ENCODE data around the gene CAPN12. TPM values are rescaled to one million over a fixed set of nuclear protein-coding genes. Genes with fewer than 3 reads are reported as not detected.

The CAPN12 gene
- polyA plus RNA-seq, 4 donors: 2.4 to 46.2 (median 14.4) TPM

DNA sequence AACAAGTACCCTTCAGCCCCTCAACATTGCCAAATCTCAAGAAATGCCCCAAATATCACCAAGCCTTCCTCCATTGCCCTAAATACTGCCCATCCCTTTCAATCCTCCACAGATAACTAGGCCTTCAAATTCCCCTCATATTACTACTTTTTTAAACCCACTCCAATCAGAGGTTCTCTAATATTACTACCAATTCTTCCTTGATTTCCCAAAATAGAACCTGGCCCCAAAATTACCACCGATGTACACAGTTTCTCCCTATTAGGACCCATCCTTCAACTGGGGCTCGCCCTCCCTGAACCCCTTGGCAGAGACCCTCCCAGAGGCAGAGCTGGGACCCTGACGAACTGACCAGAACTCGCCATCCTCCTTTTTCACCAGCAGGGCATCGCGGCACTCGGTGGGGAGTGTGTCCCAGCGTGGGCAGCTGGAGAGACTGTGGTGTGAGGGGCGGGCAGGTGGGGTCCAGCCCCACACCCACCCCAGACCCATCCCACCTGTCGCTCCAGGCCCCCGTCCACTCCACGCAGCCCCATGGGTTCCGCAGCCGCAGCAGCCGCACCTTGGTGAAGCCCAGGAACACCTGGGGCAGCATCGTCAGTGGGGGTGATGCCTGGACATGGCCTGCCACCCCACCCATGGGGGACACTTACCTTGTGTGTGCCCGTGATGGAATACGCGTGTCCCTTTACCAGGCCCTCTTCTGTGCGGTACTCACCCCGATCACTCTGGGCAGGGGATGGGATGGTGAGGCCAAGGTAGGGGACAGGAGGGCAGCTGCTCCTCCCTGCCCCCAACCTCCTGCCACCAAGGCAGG, 6.1 kb downstream of the CAPN12 start:
- 96 to 98% (median 97%) methylated on average over 21 of the region's 21 CpGs for WGBS, 3 donors
- no peak for DNase-seq
- no peak overlapping the region for H3K4me3 ChIP-seq (ENCODE audit: low read depth in 1 of 3, low read length in 3 of 3)
- H3K27me3 ChIP-seq (ENCODE audit: control insufficient read depth in 3 of 3, insufficient read depth in 3 of 3, low read length in 3 of 3): no peaks in the 10 kb centered on the region
- H3K9me3 ChIP-seq (ENCODE audit: control insufficient read depth in 2 of 2, insufficient read depth in 1 of 2, low read depth in 1 of 2, low read length in 1 of 2): no peaks in the 10 kb centered on the region
- FAIRE-seq: no peak
- H3K27ac ChIP-seq (ENCODE audit: low read depth in 1 of 3, low read length in 2 of 3): no peak overlapping the region
- peaks cover 0 to 27% (median 4%) of the 10 kb centered on the region in 3 donors for H3K4me1 ChIP-seq (ENCODE audit: control insufficient read depth in 3 of 3, insufficient read depth in 2 of 3, low read depth in 1 of 3, low read length in 2 of 3)
- peaks cover 0 to 26% (median 0%) of the 10 kb centered on the region in 3 donors for H3K36me3 ChIP-seq (ENCODE audit: control insufficient read depth in 3 of 3, insufficient read depth in 2 of 3, low read depth in 1 of 3, low read length in 3 of 3)

DNA sequence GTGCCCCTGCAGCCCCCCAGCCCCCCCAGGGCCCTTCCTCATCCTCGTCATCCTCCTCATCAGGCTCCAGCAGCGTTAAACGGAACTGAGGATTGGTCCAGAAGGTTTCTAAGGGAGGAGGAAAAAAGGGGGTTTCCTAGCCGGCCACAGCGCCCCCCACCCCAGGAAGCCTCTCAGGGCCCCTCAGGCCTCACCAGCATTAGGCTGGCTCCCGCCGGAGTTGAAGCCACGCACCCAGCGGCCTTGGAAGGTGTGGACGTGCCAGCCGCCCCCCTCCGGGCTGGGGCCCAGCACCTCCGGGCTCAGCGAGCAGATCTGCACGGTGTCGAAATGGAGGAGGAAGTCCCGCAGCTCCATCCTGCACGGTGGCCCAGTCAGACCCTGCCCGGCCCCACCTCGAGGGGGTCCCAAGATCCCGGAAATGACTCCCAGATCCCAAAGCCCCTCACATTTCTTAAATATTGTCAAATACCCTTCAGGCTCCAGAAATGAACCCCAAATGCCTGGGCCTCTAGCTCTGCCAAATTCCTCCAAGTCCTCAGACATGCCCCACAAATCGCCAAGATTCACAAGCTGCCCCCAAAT, 6.9 kb downstream of the CAPN12 start:
- Histone ChIP-seq H3K27ac (ENCODE audit: low read depth in 1 of 3, low read length in 2 of 3) (no peak overlapping the region), H3K4me3 (ENCODE audit: low read depth in 1 of 3, low read length in 3 of 3) (peak overlapping the region in 1 of 3 donors; percentile 12), H3K36me3 (ENCODE audit: control insufficient read depth in 3 of 3, insufficient read depth in 2 of 3, low read depth in 1 of 3, low read length in 3 of 3) (peaks cover 0 to 34% (median 0%) of the 10 kb centered on the region in 3 donors), H3K27me3 (ENCODE audit: control insufficient read depth in 3 of 3, insufficient read depth in 3 of 3, low read length in 3 of 3) (no peaks in the 10 kb centered on the region), H3K9me3 (ENCODE audit: control insufficient read depth in 2 of 2, insufficient read depth in 1 of 2, low read depth in 1 of 2, low read length in 1 of 2) (no peaks in the 10 kb centered on the region), H3K4me1 (ENCODE audit: control insufficient read depth in 3 of 3, insufficient read depth in 2 of 3, low read depth in 1 of 3, low read length in 2 of 3) (peaks cover 0 to 28% (median 4%) of the 10 kb centered on the region in 3 donors)
- FAIRE-seq: no peak
- peak in 1 of 2 donors; percentile 17 for DNase-seq
- WGBS, 3 donors: 53 to 61% (median 56%) methylated on average over 22 of the region's 22 CpGs

DNA sequence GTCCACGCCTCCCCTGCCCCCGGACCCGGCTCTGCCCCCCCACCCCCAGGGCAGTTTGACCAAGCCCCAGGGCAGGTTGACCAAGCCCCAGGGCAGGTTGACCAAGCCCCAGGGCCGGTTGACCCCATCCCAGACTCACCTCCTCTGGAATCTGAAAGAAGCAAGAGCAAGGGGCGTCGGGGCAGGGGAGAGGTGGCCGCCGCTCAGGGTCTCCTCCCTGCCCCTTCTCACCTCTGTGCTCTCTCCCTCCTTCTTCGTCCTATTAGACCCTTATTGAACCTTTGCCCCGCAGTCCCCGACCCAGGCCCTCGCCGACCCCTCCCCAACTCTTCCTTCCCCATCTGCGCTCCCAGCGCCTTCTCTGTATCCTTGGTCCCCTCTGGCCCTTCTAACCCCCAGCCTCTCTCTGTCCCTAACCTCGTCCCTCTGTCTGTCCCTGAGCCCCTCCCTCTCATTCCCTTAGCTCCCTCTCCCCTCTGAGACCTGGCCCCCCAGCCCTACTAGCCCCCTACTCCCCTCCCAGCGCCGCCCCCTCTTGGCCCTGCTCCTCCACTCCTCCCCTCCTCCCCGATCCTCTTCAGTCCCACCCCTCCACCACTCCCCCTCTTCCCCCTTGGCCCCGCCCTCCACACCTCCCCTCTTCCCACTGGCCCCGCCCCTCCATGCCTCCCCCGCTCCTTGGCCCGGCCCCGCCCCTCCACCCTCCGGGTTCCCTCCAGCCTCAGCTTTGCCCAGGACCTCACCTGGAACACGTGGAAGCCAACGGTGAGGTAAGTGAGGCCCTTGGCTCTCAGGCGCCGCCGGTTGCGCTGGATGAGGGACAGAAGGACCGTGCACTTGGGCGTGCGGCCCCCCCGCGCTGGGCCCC, 7.6 kb downstream of the CAPN12 start:
- Histone ChIP-seq H3K27me3 (ENCODE audit: control insufficient read depth in 3 of 3, insufficient read depth in 3 of 3, low read length in 3 of 3) (no peaks in the 10 kb centered on the region), H3K4me1 (ENCODE audit: control insufficient read depth in 3 of 3, insufficient read depth in 2 of 3, low read depth in 1 of 3, low read length in 2 of 3) (peaks cover 0 to 30% (median 4%) of the 10 kb centered on the region in 3 donors), H3K36me3 (ENCODE audit: control insufficient read depth in 3 of 3, insufficient read depth in 2 of 3, low read depth in 1 of 3, low read length in 3 of 3) (peaks cover 0 to 41% (median 1%) of the 10 kb centered on the region in 3 donors), H3K27ac (ENCODE audit: low read depth in 1 of 3, low read length in 2 of 3) (peak overlapping the region in 1 of 3 donors; percentile 78), H3K9me3 (ENCODE audit: control insufficient read depth in 2 of 2, insufficient read depth in 1 of 2, low read depth in 1 of 2, low read length in 1 of 2) (no peaks in the 10 kb centered on the region), H3K4me3 (ENCODE audit: low read depth in 1 of 3, low read length in 3 of 3) (peak overlapping the region in 2 of 3 donors; percentile 44 to 48)
- DNase-seq (peak; percentile 77 to 91), FAIRE-seq (no peak)
- 4 to 10% (median 9%) methylated on average over 33 to 36 of the region's 36 CpGs for WGBS, 3 donors

GRCh38 chr19:38736036-38736412, 8.2 kb downstream of the CAPN12 start:
- H3K9me3 ChIP-seq (ENCODE audit: control insufficient read depth in 2 of 2, insufficient read depth in 1 of 2, low read depth in 1 of 2, low read length in 1 of 2): no peaks in the 10 kb centered on the region
- WGBS, 3 donors: 0 to 3% (median 0%) methylated on average over 14 to 42 of the region's 42 CpGs
- DNase-seq (peak; percentile 46 to 83), FAIRE-seq (no peak)
- peak overlapping the region in 2 of 3 donors; percentile 45 to 78 for H3K27ac ChIP-seq (ENCODE audit: low read depth in 1 of 3, low read length in 2 of 3)
- peaks cover 0 to 35% (median 4%) of the 10 kb centered on the region in 3 donors for H3K4me1 ChIP-seq (ENCODE audit: control insufficient read depth in 3 of 3, insufficient read depth in 2 of 3, low read depth in 1 of 3, low read length in 2 of 3)
- peak overlapping the region in 2 of 3 donors; percentile 44 to 48 for H3K4me3 ChIP-seq (ENCODE audit: low read depth in 1 of 3, low read length in 3 of 3)
- peaks cover 0 to 47% (median 4%) of the 10 kb centered on the region in 3 donors for H3K36me3 ChIP-seq (ENCODE audit: control insufficient read depth in 3 of 3, insufficient read depth in 2 of 3, low read depth in 1 of 3, low read length in 3 of 3)
- H3K27me3 ChIP-seq (ENCODE audit: control insufficient read depth in 3 of 3, insufficient read depth in 3 of 3, low read length in 3 of 3): no peaks in the 10 kb centered on the region

DNA sequence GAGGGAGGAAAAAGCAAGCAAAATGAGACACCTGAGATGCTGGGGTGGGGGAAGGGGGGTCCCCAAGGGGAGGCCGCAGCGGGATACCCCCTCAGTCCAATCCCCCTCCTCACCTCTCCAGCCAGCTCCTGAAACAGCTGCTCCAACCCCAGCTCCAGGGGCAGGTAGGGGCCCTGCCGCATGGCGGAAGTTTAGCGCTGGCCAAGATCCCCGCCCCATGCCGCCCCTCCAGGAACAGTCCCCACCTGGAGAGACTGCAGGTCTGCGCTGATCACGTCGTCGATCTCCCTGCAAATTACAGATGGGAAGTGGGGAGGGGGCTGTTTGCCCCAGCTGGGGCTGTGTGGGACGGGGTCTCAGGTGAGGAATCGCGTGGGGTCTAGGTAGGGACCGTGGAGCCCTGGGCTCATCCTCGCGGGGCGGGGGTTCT, 9.0 kb downstream of the CAPN12 start:
- whole genome bisulfite sequencing, 3 donors: 8 to 24% (median 23%) methylated on average over 11 to 18 of the region's 18 CpGs
- no peak for FAIRE-seq
- H3K9me3 ChIP-seq (ENCODE audit: control insufficient read depth in 2 of 2, insufficient read depth in 1 of 2, low read depth in 1 of 2, low read length in 1 of 2): no peaks in the 10 kb centered on the region
- H3K27ac ChIP-seq (ENCODE audit: low read depth in 1 of 3, low read length in 2 of 3): peak overlapping the region; percentile 68 to 96 (median 93)
- H3K36me3 ChIP-seq (ENCODE audit: control insufficient read depth in 3 of 3, insufficient read depth in 2 of 3, low read depth in 1 of 3, low read length in 3 of 3): peaks cover 2 to 55% (median 6%) of the 10 kb centered on the region in 3 donors
- peak overlapping the region; percentile 30 to 86 (median 37) for H3K4me3 ChIP-seq (ENCODE audit: low read depth in 1 of 3, low read length in 3 of 3)
- peaks cover 0 to 35% (median 4%) of the 10 kb centered on the region in 3 donors for H3K4me1 ChIP-seq (ENCODE audit: control insufficient read depth in 3 of 3, insufficient read depth in 2 of 3, low read depth in 1 of 3, low read length in 2 of 3)
- H3K27me3 ChIP-seq (ENCODE audit: control insufficient read depth in 3 of 3, insufficient read depth in 3 of 3, low read length in 3 of 3): no peaks in the 10 kb centered on the region
- peak; percentile 54 to 78 for DNase-seq

GRCh38 chr19:38734426-38735256, 9.6 kb downstream of the CAPN12 start:
- H3K27me3 ChIP-seq (ENCODE audit: control insufficient read depth in 3 of 3, insufficient read depth in 3 of 3, low read length in 3 of 3): no peaks in the 10 kb centered on the region
- peaks cover 3 to 61% (median 6%) of the 10 kb centered on the region in 3 donors for H3K36me3 ChIP-seq (ENCODE audit: control insufficient read depth in 3 of 3, insufficient read depth in 2 of 3, low read depth in 1 of 3, low read length in 3 of 3)
- H3K27ac ChIP-seq (ENCODE audit: low read depth in 1 of 3, low read length in 2 of 3): peak overlapping the region; percentile 68 to 96 (median 93)
- FAIRE-seq: no peak
- H3K9me3 ChIP-seq (ENCODE audit: control insufficient read depth in 2 of 2, insufficient read depth in 1 of 2, low read depth in 1 of 2, low read length in 1 of 2): no peaks in the 10 kb centered on the region
- H3K4me1 ChIP-seq (ENCODE audit: control insufficient read depth in 3 of 3, insufficient read depth in 2 of 3, low read depth in 1 of 3, low read length in 2 of 3): peaks cover 0 to 38% (median 4%) of the 10 kb centered on the region in 3 donors
- peak overlapping the region; percentile 30 to 86 (median 37) for H3K4me3 ChIP-seq (ENCODE audit: low read depth in 1 of 3, low read length in 3 of 3)
- WGBS, 3 donors: 34 to 43% (median 43%) methylated on average over 13 of the region's 13 CpGs
- DNase-seq: peak; percentile 49 to 54

DNA sequence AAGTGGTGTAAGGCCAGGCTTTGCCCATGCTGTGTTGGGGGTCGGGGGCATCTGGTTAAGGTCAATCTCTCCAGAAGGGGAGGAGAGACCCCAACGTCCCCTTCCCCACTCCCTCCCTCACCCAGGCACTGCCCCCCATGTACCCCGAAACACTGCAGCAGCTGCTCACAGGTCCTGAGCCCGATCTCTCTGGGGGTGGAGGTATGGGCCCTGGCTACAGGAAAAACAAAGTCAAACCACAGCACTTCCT, 10.2 kb downstream of the CAPN12 start:
- peaks cover 0 to 40% (median 4%) of the 10 kb centered on the region in 3 donors for H3K4me1 ChIP-seq (ENCODE audit: control insufficient read depth in 3 of 3, insufficient read depth in 2 of 3, low read depth in 1 of 3, low read length in 2 of 3)
- FAIRE-seq (no peak), DNase-seq (no peak)
- H3K9me3 ChIP-seq (ENCODE audit: control insufficient read depth in 2 of 2, insufficient read depth in 1 of 2, low read depth in 1 of 2, low read length in 1 of 2): no peaks in the 10 kb centered on the region
- WGBS, 3 donors: 32 to 48% (median 40%) methylated on average over 3 to 4 of the region's 4 CpGs
- H3K36me3 ChIP-seq (ENCODE audit: control insufficient read depth in 3 of 3, insufficient read depth in 2 of 3, low read depth in 1 of 3, low read length in 3 of 3): peaks cover 3 to 66% (median 10%) of the 10 kb centered on the region in 3 donors
- H3K27ac ChIP-seq (ENCODE audit: low read depth in 1 of 3, low read length in 2 of 3): peak overlapping the region; percentile 68 to 96 (median 93)
- no peaks in the 10 kb centered on the region for H3K27me3 ChIP-seq (ENCODE audit: control insufficient read depth in 3 of 3, insufficient read depth in 3 of 3, low read length in 3 of 3)
- H3K4me3 ChIP-seq (ENCODE audit: low read depth in 1 of 3, low read length in 3 of 3): peak overlapping the region in 1 of 3 donors; percentile 86

Data from small intestine (tissue), 7 donors.